Measurements from ENCODE around the gene TRIM49D2. TPM values are rescaled to one million over a fixed set of nuclear protein-coding genes. Genes with fewer than 3 reads are reported as not detected.
"Not testable (repeated sequence)": the region's sequence is repeated elsewhere in the genome, so short reads cannot be mapped to it uniquely, and the experiment has no call there.

TRIM49D2 gene
- polyA plus RNA-seq (ENCODE audit: insufficient read length in 4 of 4): not detected

- not testable (repeated sequence) for DNase-seq (ENCODE audit: low read depth in 4 of 4, low spot score in 3 of 4)
Observed at GRCh38 chr11:89923764-89924163, at the start of gene TRIM49D2. TSS of gene TRIM49D2 (plus strand) at chr11:89924064. CDS start at chr11:89926762, 2,698 bp downstream.

GRCh38 chr11:89877511-89877910 is 46.4 kb upstream of the TRIM49D2 start:
- DNase-seq (ENCODE audit: low read depth in 4 of 4, low spot score in 3 of 4): not testable (repeated sequence)

- DNase-seq (ENCODE audit: low read depth in 4 of 4, low spot score in 3 of 4): not testable (repeated sequence)
Observed at GRCh38 chr11:89893245-89893644, 30.6 kb upstream of the TRIM49D2 start.

- DNase-seq (ENCODE audit: low read depth in 4 of 4, low spot score in 3 of 4): not testable (repeated sequence)
Observed at GRCh38 chr11:89900809-89901208, 23.1 kb upstream of the TRIM49D2 start.

- no peak for DNase-seq (ENCODE audit: low read depth in 4 of 4, low spot score in 3 of 4)
Observed at GRCh38 chr11:89922195-89922660, 1.6 kb upstream of the TRIM49D2 start, which contains the start of gene TRIM49D1. TSS of gene TRIM49D1 (minus strand) at chr11:89922245. CDS start at chr11:89917710, 4,535 bp downstream.

- DNase-seq (ENCODE audit: low read depth in 4 of 4, low spot score in 3 of 4): not testable (repeated sequence)
Observed at GRCh38 chr11:89960833-89961232, 37.0 kb downstream of the TRIM49D2 start.

- DNase-seq (ENCODE audit: low read depth in 4 of 4, low spot score in 3 of 4): not testable (repeated sequence)
Observed at GRCh38 chr11:89965737-89966136, 41.9 kb downstream of the TRIM49D2 start, which contains the start of gene TRIM64. TSS of gene TRIM64 (plus strand) at chr11:89966037. CDS start at chr11:89968504, 2,467 bp downstream.

Other genes with a start within 250 kb of the TRIM49D2 start
- not detected for gene TRIM77, start 213.8 kb upstream of the TRIM49D2 start, polyA plus RNA-seq (ENCODE audit: insufficient read length in 4 of 4)
- gene TRIM49, start 115.5 kb upstream of the TRIM49D2 start, polyA plus RNA-seq (ENCODE audit: insufficient read length in 4 of 4): not detected
- gene TRIM64B, start 45.6 kb upstream of the TRIM49D2 start, polyA plus RNA-seq (ENCODE audit: insufficient read length in 4 of 4): under 1 TPM in 1 of 4 donors, not detected in 3; 0.08 TPM
- gene TRIM49D1, start 1.8 kb upstream of the TRIM49D2 start, polyA plus RNA-seq (ENCODE audit: insufficient read length in 4 of 4): not detected
- gene TRIM64, start 42.0 kb downstream of the TRIM49D2 start, polyA plus RNA-seq (ENCODE audit: insufficient read length in 4 of 4): not detected
- not detected for gene TRIM49C, start 107.0 kb downstream of the TRIM49D2 start, polyA plus RNA-seq (ENCODE audit: insufficient read length in 4 of 4)
- gene UBTFL1, start 161.9 kb downstream of the TRIM49D2 start, polyA plus RNA-seq (ENCODE audit: insufficient read length in 4 of 4): not detected
- gene NAALAD2, start 210.6 kb downstream of the TRIM49D2 start, polyA plus RNA-seq (ENCODE audit: insufficient read length in 4 of 4): 10 to 100 TPM; 21.6 to 36.3 (median 31.2) TPM

Data from left renal pelvis (tissue), 4 donors.